K562 (cell line): ENCODE measurements around the gene UBE3B. TPM values are rescaled to one million over a fixed set of nuclear protein-coding genes. Genes with fewer than 3 reads are reported as not detected.

Experiments used
- ADNP ChIP-seq: fragments of 200-800 bp; sonication (Bioruptor generic); IDR thresholded peaks from 2 replicates; pipeline ENCODE4 v1.6.1; 2016; ENCODE audit warnings: missing genetic modification characterization, missing compliant biosample characterization
- CC2D1A ChIP-seq: fragments of 450-650 bp; IDR thresholded peaks from 2 replicates; pipeline ENCODE4 v1.6.1; 2017; ENCODE audit warnings: mild to moderate bottlenecking
- CTBP1 ChIP-seq: fragments of 450-650 bp; IDR thresholded peaks from 2 replicates; pipeline ENCODE4 v1.6.1; 2016; ENCODE audit warnings: borderline replicate concordance
- FOXK1 ChIP-seq: sonication (generic); formaldehyde crosslinking; IDR thresholded peaks from 2 replicates; pipeline ENCODE4 v1.8.0; 2022; ENCODE audit warnings: missing genetic modification reagents, mild to moderate bottlenecking, borderline replicate concordance
- HNRNPL ChIP-seq: fragments of 200-400 bp; formaldehyde crosslinking; IDR thresholded peaks from 2 replicates; pipeline ENCODE4 v1.6.1; 2017; ENCODE audit warnings: low read depth, mild to moderate bottlenecking, low read length
- MCM2 ChIP-seq: fragments of 450-650 bp; IDR thresholded peaks from 2 replicates; pipeline ENCODE4 v1.6.1; 2017; ENCODE audit warnings: low read depth, mild to moderate bottlenecking
- MYC ChIP-seq, 2 experiments: fragments of 250-450 bp in 1 of 2; sonication (Bioruptor Pico) in 1 of 2; IDR thresholded peaks; 2 replicates each; pipeline versions ENCODE4 v1.5.1 to v1.6.1; 2012 to 2021; ENCODE audit warnings: low read depth in 2 of 2, borderline replicate concordance in 1 of 2, improper control_type of control experiment in 1 of 2, low read length in 1 of 2, mild to moderate bottlenecking in 1 of 2, moderate library complexity in 1 of 2
- PHTF2 ChIP-seq: fragments of 250-450 bp; sonication (Bioruptor Pico); IDR thresholded peaks from 2 replicates; pipeline ENCODE4 v1.5.0; 2021; ENCODE audit warnings: mild to moderate bottlenecking
- RAD21 ChIP-seq, 2 experiments: fragments of 250-450 bp in 1 of 2; fragments of 450-650 bp in 1 of 2; sonication (Bioruptor Pico) in 1 of 2; formaldehyde crosslinking in 1 of 2; IDR thresholded peaks in 1 of 2; conservative IDR thresholded peaks in 1 of 2; 2 replicates each; pipeline versions ENCODE4 v1.4.0 to v1.8.0; 2020 to 2022; ENCODE audit warnings: mild to moderate bottlenecking in 2 of 2, moderate library complexity in 1 of 2
- RAD51 ChIP-seq: fragments of 450-650 bp; IDR thresholded peaks from 2 replicates; pipeline ENCODE4 v1.7.1; 2016; ENCODE audit warnings: low read depth, mild to moderate bottlenecking, borderline replicate concordance
- TAL1 ChIP-seq: fragments of 450-650 bp; IDR thresholded peaks from 2 replicates; pipeline ENCODE4 v1.6.1; 2016; ENCODE audit warnings: mild to moderate bottlenecking
- TEAD2 ChIP-seq: fragments of 450-650 bp; IDR thresholded peaks from 2 replicates; pipeline ENCODE4 v1.6.1; 2016; ENCODE audit warnings: missing genetic modification characterization, control low read depth, missing compliant biosample characterization
- ZNF3 ChIP-seq: fragments of 250-450 bp; sonication (Bioruptor Pico); IDR thresholded peaks from 2 replicates; pipeline ENCODE4 v1.5.0; 2021; ENCODE audit warnings: mild to moderate bottlenecking, moderate library complexity
- polyA plus RNA-seq, 8 experiments: library from polyadenylated mRNA; depleted of rRNA in 4 of 8; stranded (reverse) in 5 of 8; unstranded in 3 of 8; fragments of >200 nt; fragmentation: Nextera tagmentation in 2 of 8; fragmentation: Illumina TruSeq in 1 of 8; extraction: Ambion mirVana in 2 of 8; extraction: Trizol in 1 of 8; gene quantifications; 2 replicates each; pipeline versions ENCODE4 v1.2.1 to v1.2.3, GENCODE V29; 2011 to 2014; ENCODE audit warnings: inconsistent platforms in 1 of 8, missing spikeins in 1 of 8
- total RNA-seq, 7 experiments: library from RNA; depleted of rRNA in 6 of 7; stranded (reverse); fragments of >200 nt in 6 of 7; fragmentation: Illumina TruSeq in 2 of 7; extraction: Trizol in 2 of 7; gene quantifications; 2 replicates each; pipeline versions ENCODE4 v1.2.1 to v1.2.3, GENCODE V29; 2011 to 2021; ENCODE audit warnings: low replicate concordance in 1 of 7
- TF ChIP-seq, protein P1 (sequence below), 2 experiments: fragments of 450-650 bp; IDR thresholded peaks; 2 replicates each; pipeline ENCODE4 v1.6.1; 2018; ENCODE audit warnings: mild to moderate bottlenecking in 2 of 2, low read depth in 1 of 2; ENCODE audit not compliant: partially characterized antibody in 2 of 2
- TF ChIP-seq, protein P2 (sequence below): IDR thresholded peaks from 2 replicates; pipeline ENCODE4 v1.6.1; 2011; ENCODE audit warnings: borderline replicate concordance, low read depth, mild to moderate bottlenecking, moderate library complexity, low read length; ENCODE audit not compliant: insufficient read depth, poor library complexity, severe bottlenecking
- TF ChIP-seq, protein P3 (sequence below): sonication (generic); formaldehyde crosslinking; IDR thresholded peaks from 2 replicates; pipeline ENCODE4 v1.8.0; 2023; ENCODE audit warnings: mild to moderate bottlenecking, missing genetic modification reagents
- TF ChIP-seq, protein P4 (sequence below): sonication (generic); formaldehyde crosslinking; IDR thresholded peaks from 2 replicates; pipeline ENCODE4 v1.8.0; 2022; ENCODE audit warnings: missing genetic modification reagents, mild to moderate bottlenecking, moderate library complexity, borderline replicate concordance
- TF ChIP-seq, protein P5 (sequence below): fragments of 250-450 bp; sonication (Bioruptor Pico); IDR thresholded peaks from 2 replicates; pipeline ENCODE4 v1.8.0; 2022; ENCODE audit warnings: inconsistent platforms, mild to moderate bottlenecking, moderate library complexity, borderline replicate concordance

Gene UBE3B
- total and polyA plus RNA-seq, 9 of the 15 experiments (the other 6 are each of a cell fraction or from before 2014, with no cell fraction given), result 7.6 to 23.6 (median 15.5) TPM

DNA sequence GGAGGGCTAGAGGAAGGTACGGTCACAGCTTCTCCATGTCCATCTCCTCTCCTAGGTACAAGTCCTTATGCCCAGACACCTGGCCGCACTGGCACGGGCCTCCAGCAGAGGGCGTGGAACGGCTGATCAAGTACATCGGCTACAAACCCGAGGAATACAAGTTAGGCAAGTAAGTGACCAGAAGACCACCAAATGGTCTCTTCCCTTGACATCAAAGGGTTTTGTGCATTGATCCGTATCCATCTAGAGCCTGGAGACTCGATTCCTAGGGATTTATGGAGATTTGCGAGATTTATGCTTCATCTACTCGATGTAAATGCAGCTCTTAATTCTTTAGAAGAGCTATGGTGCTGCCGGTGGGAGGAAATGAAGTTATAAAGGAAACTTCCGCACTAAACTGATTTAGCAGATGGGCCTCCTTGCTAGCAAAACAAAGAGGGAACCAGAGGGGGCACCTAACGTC, 44.6 kb upstream of the UBE3B start (continued):
- TF ChIP-seq, protein P1, sequence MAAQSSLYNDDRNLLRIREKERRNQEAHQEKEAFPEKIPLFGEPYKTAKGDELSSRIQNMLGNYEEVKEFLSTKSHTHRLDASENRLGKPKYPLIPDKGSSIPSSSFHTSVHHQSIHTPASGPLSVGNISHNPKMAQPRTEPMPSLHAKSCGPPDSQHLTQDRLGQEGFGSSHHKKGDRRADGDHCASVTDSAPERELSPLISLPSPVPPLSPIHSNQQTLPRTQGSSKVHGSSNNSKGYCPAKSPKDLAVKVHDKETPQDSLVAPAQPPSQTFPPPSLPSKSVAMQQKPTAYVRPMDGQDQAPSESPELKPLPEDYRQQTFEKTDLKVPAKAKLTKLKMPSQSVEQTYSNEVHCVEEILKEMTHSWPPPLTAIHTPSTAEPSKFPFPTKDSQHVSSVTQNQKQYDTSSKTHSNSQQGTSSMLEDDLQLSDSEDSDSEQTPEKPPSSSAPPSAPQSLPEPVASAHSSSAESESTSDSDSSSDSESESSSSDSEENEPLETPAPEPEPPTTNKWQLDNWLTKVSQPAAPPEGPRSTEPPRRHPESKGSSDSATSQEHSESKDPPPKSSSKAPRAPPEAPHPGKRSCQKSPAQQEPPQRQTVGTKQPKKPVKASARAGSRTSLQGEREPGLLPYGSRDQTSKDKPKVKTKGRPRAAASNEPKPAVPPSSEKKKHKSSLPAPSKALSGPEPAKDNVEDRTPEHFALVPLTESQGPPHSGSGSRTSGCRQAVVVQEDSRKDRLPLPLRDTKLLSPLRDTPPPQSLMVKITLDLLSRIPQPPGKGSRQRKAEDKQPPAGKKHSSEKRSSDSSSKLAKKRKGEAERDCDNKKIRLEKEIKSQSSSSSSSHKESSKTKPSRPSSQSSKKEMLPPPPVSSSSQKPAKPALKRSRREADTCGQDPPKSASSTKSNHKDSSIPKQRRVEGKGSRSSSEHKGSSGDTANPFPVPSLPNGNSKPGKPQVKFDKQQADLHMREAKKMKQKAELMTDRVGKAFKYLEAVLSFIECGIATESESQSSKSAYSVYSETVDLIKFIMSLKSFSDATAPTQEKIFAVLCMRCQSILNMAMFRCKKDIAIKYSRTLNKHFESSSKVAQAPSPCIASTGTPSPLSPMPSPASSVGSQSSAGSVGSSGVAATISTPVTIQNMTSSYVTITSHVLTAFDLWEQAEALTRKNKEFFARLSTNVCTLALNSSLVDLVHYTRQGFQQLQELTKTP (IDR thresholded peaks at IDR 0.05; ENCODE audit: low read depth in 1 of 2, partially characterized antibody in 2 of 2), result no peak
- no peak for TF ChIP-seq RAD51
- TF ChIP-seq, protein P2, sequence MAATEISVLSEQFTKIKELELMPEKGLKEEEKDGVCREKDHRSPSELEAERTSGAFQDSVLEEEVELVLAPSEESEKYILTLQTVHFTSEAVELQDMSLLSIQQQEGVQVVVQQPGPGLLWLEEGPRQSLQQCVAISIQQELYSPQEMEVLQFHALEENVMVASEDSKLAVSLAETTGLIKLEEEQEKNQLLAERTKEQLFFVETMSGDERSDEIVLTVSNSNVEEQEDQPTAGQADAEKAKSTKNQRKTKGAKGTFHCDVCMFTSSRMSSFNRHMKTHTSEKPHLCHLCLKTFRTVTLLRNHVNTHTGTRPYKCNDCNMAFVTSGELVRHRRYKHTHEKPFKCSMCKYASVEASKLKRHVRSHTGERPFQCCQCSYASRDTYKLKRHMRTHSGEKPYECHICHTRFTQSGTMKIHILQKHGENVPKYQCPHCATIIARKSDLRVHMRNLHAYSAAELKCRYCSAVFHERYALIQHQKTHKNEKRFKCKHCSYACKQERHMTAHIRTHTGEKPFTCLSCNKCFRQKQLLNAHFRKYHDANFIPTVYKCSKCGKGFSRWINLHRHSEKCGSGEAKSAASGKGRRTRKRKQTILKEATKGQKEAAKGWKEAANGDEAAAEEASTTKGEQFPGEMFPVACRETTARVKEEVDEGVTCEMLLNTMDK, result peak; percentile 29
- TF ChIP-seq ADNP (tag), result no peak
- no peak for TF ChIP-seq CC2D1A
- TF ChIP-seq CTBP1, result no peak; the same call in 1 of the 2 replicates
- no peak for TF ChIP-seq PHTF2
- TF ChIP-seq MCM2, result no peak
- TF ChIP-seq, protein P3, sequence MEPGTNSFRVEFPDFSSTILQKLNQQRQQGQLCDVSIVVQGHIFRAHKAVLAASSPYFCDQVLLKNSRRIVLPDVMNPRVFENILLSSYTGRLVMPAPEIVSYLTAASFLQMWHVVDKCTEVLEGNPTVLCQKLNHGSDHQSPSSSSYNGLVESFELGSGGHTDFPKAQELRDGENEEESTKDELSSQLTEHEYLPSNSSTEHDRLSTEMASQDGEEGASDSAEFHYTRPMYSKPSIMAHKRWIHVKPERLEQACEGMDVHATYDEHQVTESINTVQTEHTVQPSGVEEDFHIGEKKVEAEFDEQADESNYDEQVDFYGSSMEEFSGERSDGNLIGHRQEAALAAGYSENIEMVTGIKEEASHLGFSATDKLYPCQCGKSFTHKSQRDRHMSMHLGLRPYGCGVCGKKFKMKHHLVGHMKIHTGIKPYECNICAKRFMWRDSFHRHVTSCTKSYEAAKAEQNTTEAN, result no peak
- no peak for TF ChIP-seq HNRNPL
- TF ChIP-seq, protein P4, sequence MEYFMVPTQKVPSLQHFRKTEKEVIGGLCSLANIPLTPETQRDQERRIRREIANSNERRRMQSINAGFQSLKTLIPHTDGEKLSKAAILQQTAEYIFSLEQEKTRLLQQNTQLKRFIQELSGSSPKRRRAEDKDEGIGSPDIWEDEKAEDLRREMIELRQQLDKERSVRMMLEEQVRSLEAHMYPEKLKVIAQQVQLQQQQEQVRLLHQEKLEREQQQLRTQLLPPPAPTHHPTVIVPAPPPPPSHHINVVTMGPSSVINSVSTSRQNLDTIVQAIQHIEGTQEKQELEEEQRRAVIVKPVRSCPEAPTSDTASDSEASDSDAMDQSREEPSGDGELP (CRISPR knock-in tag), result peak; percentile 48; the same call in 1 of the 2 replicates
- TF ChIP-seq, protein P5, sequence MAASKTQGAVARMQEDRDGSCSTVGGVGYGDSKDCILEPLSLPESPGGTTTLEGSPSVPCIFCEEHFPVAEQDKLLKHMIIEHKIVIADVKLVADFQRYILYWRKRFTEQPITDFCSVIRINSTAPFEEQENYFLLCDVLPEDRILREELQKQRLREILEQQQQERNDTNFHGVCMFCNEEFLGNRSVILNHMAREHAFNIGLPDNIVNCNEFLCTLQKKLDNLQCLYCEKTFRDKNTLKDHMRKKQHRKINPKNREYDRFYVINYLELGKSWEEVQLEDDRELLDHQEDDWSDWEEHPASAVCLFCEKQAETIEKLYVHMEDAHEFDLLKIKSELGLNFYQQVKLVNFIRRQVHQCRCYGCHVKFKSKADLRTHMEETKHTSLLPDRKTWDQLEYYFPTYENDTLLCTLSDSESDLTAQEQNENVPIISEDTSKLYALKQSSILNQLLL (CRISPR knock-in tag), result no peak
- 0 out of 2 replicates have a peak, but pooled peaks have one; percentile 18 for TF ChIP-seq MYC (IDR thresholded peaks at IDR 0.05; ENCODE audit: low read depth, low read length)
- TF ChIP-seq MYC (CRISPR knock-in tag; IDR thresholded peaks at IDR 0.05; ENCODE audit: borderline replicate concordance, low read depth), result no peak
- no peak for TF ChIP-seq TAL1
- no peak for TF ChIP-seq ZNF3 (CRISPR knock-in tag)
- no peak for TF ChIP-seq TEAD2 (tag)
- no peak for TF ChIP-seq FOXK1 (CRISPR knock-in tag)
- peak; percentile 26 to 76 for TF ChIP-seq RAD21 (CRISPR knock-in tag; conservative IDR thresholded peaks at IDR 0.05 in 1 of 2, IDR thresholded peaks at IDR 0.05 in 1 of 2)
